Fibroblast of pulmonary artery (primary cell): Measurements from ENCODE around the gene HMGB1.

Source experiments
- DNase-seq: peaks from one replicate; pipeline ENCODE4 v3.0.0-alpha.2; 2010; ENCODE audit warnings: low read depth
- H3K4me3 ChIP-seq: replicated peaks from 2 replicates; pipeline ENCODE4 v1.5.1; 2011; ENCODE audit warnings: low read depth, mild to moderate bottlenecking, control low read depth, low read length, moderate library complexity
- CTCF ChIP-seq: IDR thresholded peaks from 2 replicates; pipeline ENCODE4 v1.5.1; 2011; ENCODE audit warnings: mild to moderate bottlenecking, control low read depth, low read length, inconsistent platforms; ENCODE audit errors: missing control alignments

HMGB1 gene

GRCh38 chr13:30499338-30499737, 33.6 kb upstream of the HMGB1 start:
- TF ChIP-seq CTCF = no peak
- no peak overlapping the region for H3K4me3 ChIP-seq
- DNase-seq = no peak

GRCh38 chr13:30496147-30496546, 30.4 kb upstream of the HMGB1 start:
- TF ChIP-seq CTCF = no peak
- no peak overlapping the region for H3K4me3 ChIP-seq
- no peak for DNase-seq

DNA sequence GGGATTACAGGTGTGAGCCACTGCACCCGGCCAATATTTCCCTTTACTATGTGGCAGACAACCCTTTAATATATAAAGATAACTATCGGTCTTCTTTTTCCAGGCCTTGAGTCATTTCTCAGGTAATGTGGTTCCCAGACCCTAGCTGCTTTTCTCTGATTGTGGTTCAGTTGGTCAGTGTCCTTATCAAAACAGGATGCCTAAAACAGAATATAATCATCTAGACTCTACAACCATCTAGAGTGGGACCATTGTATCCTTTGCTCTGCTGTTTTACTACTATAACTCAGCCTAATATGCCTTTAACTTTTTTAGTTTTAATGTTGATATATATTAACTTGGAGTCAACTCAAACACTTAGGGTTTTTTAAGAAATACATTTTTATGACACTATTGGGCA, 30.0 kb upstream of the HMGB1 start:
- DNase-seq = no peak
- H3K4me3 ChIP-seq = no peak overlapping the region
- no peak for TF ChIP-seq CTCF

DNA sequence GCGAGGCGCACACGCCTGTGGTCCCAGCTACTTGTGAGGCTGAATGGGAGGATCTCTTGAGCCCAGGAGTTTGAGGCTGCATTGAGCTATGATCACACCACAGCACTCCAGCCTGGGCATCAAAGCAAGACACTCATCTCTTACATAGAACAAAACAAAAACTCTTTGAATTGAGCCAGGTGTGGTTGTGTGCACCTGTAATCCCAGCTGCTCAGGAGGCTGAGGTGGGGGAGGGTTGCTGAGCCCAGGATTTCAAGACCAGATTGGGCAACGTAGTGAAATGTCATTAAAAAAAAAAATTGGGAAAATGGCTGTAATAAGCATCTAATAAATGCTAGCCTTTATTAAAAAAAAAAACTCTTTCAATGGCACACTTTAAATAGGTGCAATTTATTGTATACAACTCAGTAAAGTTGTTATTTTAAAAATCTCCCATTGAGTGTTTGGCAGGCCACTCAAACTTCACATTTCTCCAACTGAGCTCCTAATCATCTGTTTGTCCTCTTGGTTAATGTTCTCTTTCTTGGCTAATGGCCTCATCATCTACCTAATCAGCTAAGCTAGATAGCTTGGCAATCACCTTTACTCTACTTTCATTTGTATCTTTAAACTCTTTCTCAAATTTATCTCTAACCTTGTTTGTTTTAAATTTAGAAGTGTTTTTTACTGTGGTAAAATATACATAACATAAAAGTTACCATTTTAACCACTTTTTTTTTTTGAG, 28.1 kb upstream of the HMGB1 start:
- no peak for DNase-seq
- H3K4me3 ChIP-seq = no peak overlapping the region
- TF ChIP-seq CTCF = no peak

GRCh38 chr13:30487075-30487470, 21.3 kb upstream of the HMGB1 start:
- TF ChIP-seq CTCF = no peak
- no peak for DNase-seq
- no peak overlapping the region for H3K4me3 ChIP-seq

- H3K4me3 ChIP-seq = no peak overlapping the region
- no peak for DNase-seq
- no peak for TF ChIP-seq CTCF
These were observed 20.7 kb upstream of the HMGB1 start for GRCh38 chr13:30486230-30487074.
